Spleen (tissue), 11 donors: ENCODE results near the gene INSR. TPM values are rescaled to one million over a fixed set of nuclear protein-coding genes. Genes with fewer than 3 reads are reported as not detected.

Experiments
- DNase-seq: peaks from one replicate; pipeline ENCODE4 v3.0.0-alpha.2; 2020
- H3K27ac ChIP-seq, 8 donors: fragments of 200-600 bp; sonication (generic) in 7 of 8; 1 replicate in 4 of 8; 2 replicates in 4 of 8; pipeline versions ENCODE4 v1.5.0 to v1.8.0; 2016 to 2021; ENCODE audit warnings: inconsistent platforms in 4 of 8, mild to moderate bottlenecking in 4 of 8, moderate library complexity in 1 of 8
- H3K27me3 ChIP-seq, 7 donors: fragments of 200-600 bp; sonication (generic) in 6 of 7; replicated peaks in 1 of 7; 1 replicate in 4 of 7; 2 replicates in 3 of 7; pipeline versions ENCODE4 v1.5.0 to v1.8.0; 2016 to 2021; ENCODE audit warnings: inconsistent platforms in 3 of 7, mild to moderate bottlenecking in 1 of 7
- H3K36me3 ChIP-seq, 6 donors: fragments of 200-600 bp; sonication (generic) in 5 of 6; 1 replicate in 4 of 6; 2 replicates in 2 of 6; pipeline versions ENCODE4 v1.5.0 to v1.8.0; 2016 to 2021; ENCODE audit warnings: inconsistent platforms in 2 of 6
- H3K4me1 ChIP-seq, 6 donors: fragments of 200-600 bp; sonication (generic) in 5 of 6; 1 replicate in 3 of 6; 2 replicates in 3 of 6; pipeline versions ENCODE4 v1.5.0 to v1.8.0; 2016 to 2021; ENCODE audit warnings: inconsistent platforms in 3 of 6
- H3K4me3 ChIP-seq, 8 donors: fragments of 200-600 bp; sonication (generic) in 7 of 8; 1 replicate in 4 of 8; 2 replicates in 4 of 8; pipeline versions ENCODE4 v1.5.0 to v1.8.0; 2016 to 2021; ENCODE audit warnings: inconsistent platforms in 4 of 8, mild to moderate bottlenecking in 4 of 8, moderate library complexity in 2 of 8
- H3K9me3 ChIP-seq, 8 donors: fragments of 200-600 bp; sonication (generic) in 7 of 8; 1 replicate in 4 of 8; 2 replicates in 4 of 8; pipeline versions ENCODE4 v1.5.0 to v1.8.0; 2016 to 2021; ENCODE audit warnings: inconsistent platforms in 4 of 8
- CTCF ChIP-seq, 11 experiments: fragments of 200-600 bp in 7 of 11; fragments of 450-650 bp in 4 of 11; sonication (generic) in 4 of 11; IDR thresholded peaks in 8 of 11; conservative IDR thresholded peaks in 3 of 11; 1 replicate in 7 of 11; 2 replicates in 4 of 11; pipeline versions ENCODE4 v1.4.0 to v1.8.0; 2016 to 2021; ENCODE audit warnings: antibody characterized with exemption in 11 of 11, inconsistent platforms in 4 of 11, mild to moderate bottlenecking in 1 of 11
- POLR2A ChIP-seq, 3 donors: fragments of 450-650 bp; IDR thresholded peaks; one replicate each; pipeline ENCODE4 v1.5.1; 2017; ENCODE audit warnings: antibody characterized with exemption in 3 of 3, mild to moderate bottlenecking in 1 of 3
- POLR2AphosphoS5 ChIP-seq, 3 donors: sonication (generic); formaldehyde crosslinking; IDR thresholded peaks; one replicate each; pipeline ENCODE4 v1.5.1; 2017; ENCODE audit warnings: antibody characterized with exemption in 3 of 3
- WGBS, 5 donors: extraction: QIAGEN DNeasy Blood & Tissue Kit in 3 of 5; methylation state at CpG; one replicate each; pipeline versions ENCODE4 v1.1.5 to v1.1.7; 2013 to 2018; 5-methylcytosine and 5-hydroxymethylcytosine counted together
- intact Hi-C: fragments of 100-400 bp; cut with DNase I; formaldehyde crosslinking; loops from one replicate; pipeline ENCODE4 v1.15.0; 2023; ENCODE audit warnings: low total_unique reads
- polyA plus RNA-seq, 3 donors: library from polyadenylated mRNA; stranded (reverse); fragments of 200-250 nt; gene quantifications; one replicate each; pipeline ENCODE4 v1.2.1, GENCODE V29; 2013
- total RNA-seq, 7 donors: library from RNA; depleted of rRNA in 3 of 7; stranded (reverse); fragments of >200 nt in 3 of 7; fragmentation: NEBNext Ultra II Directional in 4 of 7; extraction: Animal tissue kit (Norgen Biotek cat#: 25700) in 4 of 7; gene quantifications; one replicate each; pipeline versions ENCODE4 v1.1.0 to v1.2.1, GENCODE V29; 2016 to 2021
- donor health status: healthy with polysubstance abuse.
- donor health status: DM: no; HTN: no; CAD: no; lungs with moderate emphysema.
- donor health status: DM: no; HTN: no; CAD: no.
- donor health status: Bipolar disorder and iron deficiency.
- donor health status: healthy.
- donor health status: DM: no; HTN: no; CAD: no.
- donor health status: DM: yes; HTN: yes; CAD: no.

INSR gene
- total and polyA plus RNA-seq, 10 donors = 7.6 to 467 (median 228) TPM

GRCh38 chr19:7109678-7110289 lies 184.4 kb downstream of the INSR start:
- WGBS, 5 donors = 72 to 78% (median 75%) methylated on average over 8 of the region's 8 CpGs
- intact Hi-C loops = loop anchor here (10.0 kb wide), 1 partner anchor 695 kb away; no protein-coding TSS in a partner anchor
- no peak for DNase-seq
- H3K4me1 ChIP-seq = no peaks in the 10 kb centered on the region
- H3K9me3 ChIP-seq = peaks cover 0 to 7% (median 0%) of the 10 kb centered on the region in 8 donors
- H3K27me3 ChIP-seq = no peaks in the 10 kb centered on the region
- H3K27ac ChIP-seq = no peak overlapping the region
- no peak overlapping the region for H3K4me3 ChIP-seq
- peaks cover 0 to 12% (median 0%) of the 10 kb centered on the region in 6 donors for H3K36me3 ChIP-seq
- TF ChIP-seq POLR2A (IDR thresholded peaks at IDR 0.05) (no peak), POLR2AphosphoS5 (IDR thresholded peaks at IDR 0.05) (peak in 1 of 3 donors; percentile 16)

- WGBS, 5 donors = 82 to 88% (median 86%) methylated on average over 10 of the region's 10 CpGs
- Histone ChIP-seq H3K36me3 (no peaks in the 10 kb centered on the region), H3K4me1 (peaks cover 0 to 5% (median 5%) of the 10 kb centered on the region in 6 donors), H3K4me3 (no peak overlapping the region), H3K9me3 (no peaks in the 10 kb centered on the region), H3K27ac (no peak overlapping the region), H3K27me3 (no peaks in the 10 kb centered on the region)
- intact Hi-C loops = loop anchor here (10.0 kb wide), 1 partner anchor 698 kb away; no protein-coding TSS in a partner anchor
- TF ChIP-seq CTCF (IDR thresholded peaks at IDR 0.05 in 8 of 11, conservative IDR thresholded peaks at IDR 0.05 in 3 of 11) (no peak), POLR2A (IDR thresholded peaks at IDR 0.05) (no peak), POLR2AphosphoS5 (IDR thresholded peaks at IDR 0.05) (no peak)
- no peak for DNase-seq
These were observed 187.2 kb downstream of the INSR start for GRCh38 chr19:7106711-7107657.

- intact Hi-C loops = loop anchor here (5.0 to 10.0 kb wide), 2 partner anchors 232 to 700 kb away; no protein-coding TSS in a partner anchor
- no peak for DNase-seq
These were observed 189.3 kb downstream of the INSR start for GRCh38 chr19:7104747-7105447.

GRCh38 chr19:7101498-7102253 lies 192.5 kb downstream of the INSR start:
- WGBS, 5 donors = 69 to 77% (median 70%) methylated on average over 19 of the region's 19 CpGs
- no peaks in the 10 kb centered on the region for H3K36me3 ChIP-seq
- H3K27me3 ChIP-seq = no peaks in the 10 kb centered on the region
- H3K4me1 ChIP-seq = peaks cover 4 to 30% (median 20%) of the 10 kb centered on the region in 6 donors
- H3K27ac ChIP-seq = no peak overlapping the region
- TF ChIP-seq POLR2AphosphoS5 (IDR thresholded peaks at IDR 0.05) (no peak), CTCF (IDR thresholded peaks at IDR 0.05 in 8 of 11, conservative IDR thresholded peaks at IDR 0.05 in 3 of 11) (no peak), POLR2A (IDR thresholded peaks at IDR 0.05) (no peak)
- H3K9me3 ChIP-seq = peaks cover 0 to 18% (median 14%) of the 10 kb centered on the region in 8 donors
- no peak overlapping the region for H3K4me3 ChIP-seq
- no peak for DNase-seq
- intact Hi-C loops = loop anchor here (5.0 to 10.0 kb wide), 2 partner anchors 236 to 703 kb away; no protein-coding TSS in a partner anchor

More at GRCh38 chr19:7104747-7105447, 189.3 kb downstream of the INSR start:
- Histone ChIP-seq H3K27me3 (no peaks in the 10 kb centered on the region), H3K27ac (no peak overlapping the region), H3K36me3 (no peaks in the 10 kb centered on the region), H3K4me1 (peaks cover under 1 to 17% (median 9%) of the 10 kb centered on the region in 6 donors), H3K9me3 (no peaks in the 10 kb centered on the region), H3K4me3 (no peak overlapping the region)
- peak in 1 of 3 donors; percentile 14 for TF ChIP-seq POLR2AphosphoS5 (IDR thresholded peaks at IDR 0.05)
- TF ChIP-seq POLR2A (IDR thresholded peaks at IDR 0.05) = no peak
